Measurements from ENCODE around the gene APOA5. TPM values are rescaled to one million over a fixed set of nuclear protein-coding genes. Genes with fewer than 3 reads are reported as not detected.

The APOA5 gene
- total RNA-seq, 1 experiment from 2014 or later, result not detected

DNA sequence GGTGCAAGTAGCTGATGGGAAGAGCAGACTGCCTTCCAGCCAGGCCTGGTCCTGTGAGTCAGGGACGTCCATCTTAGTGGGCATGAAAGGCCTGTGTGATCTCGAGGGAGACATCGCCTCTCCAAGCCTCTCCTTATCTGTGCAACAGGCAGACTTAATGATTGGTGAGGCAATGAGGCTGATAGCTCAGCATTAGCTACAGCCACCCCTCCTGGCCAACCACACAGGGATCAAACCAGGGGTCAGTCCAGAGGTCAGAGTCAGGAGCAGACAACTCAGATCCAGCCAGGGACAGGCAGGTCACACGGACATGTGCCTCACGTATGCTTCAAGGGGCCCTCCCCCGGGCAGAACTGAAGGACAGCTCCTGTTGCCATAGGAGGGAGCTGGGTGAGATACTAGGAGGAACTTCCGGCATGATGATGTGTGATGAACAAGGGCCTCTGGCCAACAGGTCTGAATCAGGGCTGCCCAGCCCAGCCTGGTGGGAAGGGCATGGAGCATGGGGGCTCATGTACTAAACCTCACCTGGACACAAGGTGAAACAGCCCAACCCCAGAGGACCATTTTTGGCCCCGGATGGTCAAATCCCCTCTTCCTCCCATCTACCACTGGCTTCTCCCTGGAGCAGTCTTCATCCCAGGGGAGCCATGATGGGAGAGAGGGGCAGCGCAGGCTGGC is 35.2 kb upstream of the APOA5 start:
- Mint-ChIP-seq H3K4me3 (ENCODE audit: unreplicated experiment) (no peak overlapping the region), H3K4me1 (ENCODE audit: insufficient read depth, unreplicated experiment) (no peaks in the 10 kb centered on the region), H3K36me3 (ENCODE audit: insufficient read depth, unreplicated experiment) (no peaks in the 10 kb centered on the region), H3K27ac (ENCODE audit: low read depth, unreplicated experiment) (no peak overlapping the region), H3K9me3 (ENCODE audit: unreplicated experiment) (no peaks in the 10 kb centered on the region), H3K27me3 (ENCODE audit: insufficient read depth, unreplicated experiment) (no peaks in the 10 kb centered on the region)
- TF ChIP-seq, protein P1, sequence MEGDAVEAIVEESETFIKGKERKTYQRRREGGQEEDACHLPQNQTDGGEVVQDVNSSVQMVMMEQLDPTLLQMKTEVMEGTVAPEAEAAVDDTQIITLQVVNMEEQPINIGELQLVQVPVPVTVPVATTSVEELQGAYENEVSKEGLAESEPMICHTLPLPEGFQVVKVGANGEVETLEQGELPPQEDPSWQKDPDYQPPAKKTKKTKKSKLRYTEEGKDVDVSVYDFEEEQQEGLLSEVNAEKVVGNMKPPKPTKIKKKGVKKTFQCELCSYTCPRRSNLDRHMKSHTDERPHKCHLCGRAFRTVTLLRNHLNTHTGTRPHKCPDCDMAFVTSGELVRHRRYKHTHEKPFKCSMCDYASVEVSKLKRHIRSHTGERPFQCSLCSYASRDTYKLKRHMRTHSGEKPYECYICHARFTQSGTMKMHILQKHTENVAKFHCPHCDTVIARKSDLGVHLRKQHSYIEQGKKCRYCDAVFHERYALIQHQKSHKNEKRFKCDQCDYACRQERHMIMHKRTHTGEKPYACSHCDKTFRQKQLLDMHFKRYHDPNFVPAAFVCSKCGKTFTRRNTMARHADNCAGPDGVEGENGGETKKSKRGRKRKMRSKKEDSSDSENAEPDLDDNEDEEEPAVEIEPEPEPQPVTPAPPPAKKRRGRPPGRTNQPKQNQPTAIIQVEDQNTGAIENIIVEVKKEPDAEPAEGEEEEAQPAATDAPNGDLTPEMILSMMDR (IDR thresholded peaks at IDR 0.05; ENCODE audit: unreplicated experiment), result no peak
- no peak for DNase-seq (ENCODE audit: unreplicated experiment)
- ChIA-PET CTCF (no interaction called here), POLR2A (no interaction called here)
- BruUV-seq (replicated peaks), result no TSS peak
- intact Hi-C loops (cut with micrococcal nuclease), result no loop called here

DNA sequence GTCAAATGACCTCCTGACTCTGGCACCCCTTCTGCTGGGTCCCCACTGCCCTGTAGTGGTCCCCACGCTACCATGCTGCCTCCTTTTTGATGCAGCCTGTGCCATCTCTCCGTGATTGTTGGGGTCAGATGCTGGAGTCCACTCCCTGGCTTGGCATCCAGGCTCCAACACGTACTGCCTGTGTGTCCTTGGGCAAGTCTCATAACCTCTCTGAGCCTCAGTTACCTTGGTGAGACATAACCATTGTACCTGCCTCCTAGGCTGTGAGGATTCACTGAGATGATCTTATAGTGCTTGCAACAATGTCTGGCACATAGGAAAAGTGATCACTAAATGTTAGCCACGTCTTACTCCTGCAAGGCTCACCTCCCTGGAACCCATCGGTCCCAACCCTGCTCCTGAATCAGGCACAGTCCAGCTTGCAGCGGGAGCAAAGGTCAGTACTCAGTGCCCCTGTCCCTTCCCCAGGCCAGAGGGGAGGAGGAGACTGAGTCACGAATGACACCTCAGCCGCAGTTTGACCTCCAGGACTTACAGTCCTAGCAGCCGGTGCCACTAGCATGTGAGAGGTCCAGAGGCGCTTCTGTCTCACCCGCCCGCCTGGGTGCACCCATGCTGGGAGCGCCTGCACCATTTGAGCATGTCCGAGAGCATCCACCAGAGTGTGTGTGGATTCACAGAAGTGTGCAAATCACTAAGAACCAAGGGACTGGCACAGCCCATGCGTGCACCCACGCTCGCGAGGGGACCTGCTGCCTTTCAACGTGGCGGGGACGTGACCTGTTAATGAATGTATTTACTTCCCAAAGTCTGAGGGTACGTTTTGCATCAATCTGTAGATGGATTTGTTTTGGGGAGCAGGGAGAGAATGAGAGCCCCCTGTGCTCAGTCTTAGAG is 34.4 kb upstream of the APOA5 start:
- no peak for DNase-seq (ENCODE audit: unreplicated experiment)
- Mint-ChIP-seq H3K36me3 (ENCODE audit: insufficient read depth, unreplicated experiment) (no peaks in the 10 kb centered on the region), H3K4me3 (ENCODE audit: unreplicated experiment) (no peak overlapping the region), H3K27me3 (ENCODE audit: insufficient read depth, unreplicated experiment) (no peaks in the 10 kb centered on the region), H3K4me1 (ENCODE audit: insufficient read depth, unreplicated experiment) (no peaks in the 10 kb centered on the region), H3K27ac (ENCODE audit: low read depth, unreplicated experiment) (no peak overlapping the region), H3K9me3 (ENCODE audit: unreplicated experiment) (no peaks in the 10 kb centered on the region)
- TF ChIP-seq, protein P1 (IDR thresholded peaks at IDR 0.05; ENCODE audit: unreplicated experiment), result no peak
- POLR2A ChIA-PET, result no interaction called here
- BruUV-seq (replicated peaks), result no TSS peak
- CTCF ChIA-PET, result no interaction called here
- intact Hi-C loops (cut with micrococcal nuclease), result no loop called here

DNA sequence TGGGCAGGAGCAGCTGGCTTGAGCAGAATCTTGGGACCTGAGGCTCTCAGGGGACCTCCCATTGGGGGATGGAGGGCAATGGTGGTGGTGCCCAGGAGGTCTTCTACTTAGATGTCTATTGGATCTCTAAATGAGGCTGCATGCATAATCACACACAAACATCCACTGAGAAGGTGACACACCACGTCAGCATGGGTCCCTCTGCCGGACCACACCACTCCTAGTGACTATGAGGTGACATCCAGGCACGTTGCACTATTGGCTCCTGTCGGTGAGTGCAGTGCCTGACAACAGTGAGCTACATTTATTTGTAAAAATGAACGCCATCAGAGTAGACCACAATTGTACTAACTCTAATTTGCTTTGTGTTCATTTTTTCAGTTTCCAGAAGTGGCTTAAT is 33.8 kb upstream of the APOA5 start:
- CTCF ChIA-PET, result no interaction called here
- POLR2A ChIA-PET, result no interaction called here
- TF ChIP-seq, protein P1 (IDR thresholded peaks at IDR 0.05; ENCODE audit: unreplicated experiment), result no peak
- Mint-ChIP-seq H3K27me3 (ENCODE audit: insufficient read depth, unreplicated experiment) (no peaks in the 10 kb centered on the region), H3K27ac (ENCODE audit: low read depth, unreplicated experiment) (no peak overlapping the region), H3K4me3 (ENCODE audit: unreplicated experiment) (no peak overlapping the region), H3K9me3 (ENCODE audit: unreplicated experiment) (no peaks in the 10 kb centered on the region), H3K36me3 (ENCODE audit: insufficient read depth, unreplicated experiment) (no peaks in the 10 kb centered on the region), H3K4me1 (ENCODE audit: insufficient read depth, unreplicated experiment) (no peaks in the 10 kb centered on the region)
- no TSS peak for BruUV-seq (replicated peaks)
- DNase-seq (ENCODE audit: unreplicated experiment), result no peak
- intact Hi-C loops (cut with micrococcal nuclease), result no loop called here

DNA sequence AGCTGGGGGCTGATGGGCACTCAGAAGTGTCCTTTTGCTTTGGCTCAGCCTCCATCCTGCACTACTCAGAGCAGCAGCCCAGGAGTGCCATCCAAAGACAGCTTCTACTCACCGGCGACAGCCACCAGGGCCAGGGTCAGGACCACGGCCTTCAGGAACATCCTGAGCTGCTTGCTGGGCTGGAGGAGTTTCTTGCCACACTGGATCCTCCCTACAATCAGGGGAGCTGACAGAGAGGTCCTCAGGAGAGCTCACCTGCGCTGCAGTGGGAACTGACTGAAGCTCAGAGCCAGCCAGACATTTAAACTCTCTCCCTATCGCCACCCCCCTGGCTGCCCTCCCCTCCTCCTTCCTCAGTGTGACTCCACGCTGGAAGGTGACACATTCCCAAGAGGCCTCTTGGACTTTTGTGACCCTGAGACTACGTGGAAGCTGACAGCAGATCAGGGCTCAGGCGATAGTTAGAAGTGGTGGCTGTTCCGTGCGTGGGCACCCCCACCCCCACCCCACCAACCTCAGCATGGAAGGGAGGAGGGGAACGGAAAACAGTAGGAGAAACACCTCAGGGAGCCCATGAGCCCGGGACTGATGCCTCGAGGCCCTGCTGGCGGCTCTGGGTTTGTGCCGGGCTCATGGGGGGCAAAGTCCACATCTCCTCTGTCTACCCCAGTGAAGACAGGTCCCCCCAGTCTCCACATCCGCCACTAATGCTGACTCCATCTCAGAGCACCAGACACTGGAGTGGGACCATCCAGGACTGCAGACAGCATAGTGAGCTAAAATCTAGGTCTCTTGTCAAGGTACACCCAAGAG is 31.6 kb upstream of the APOA5 start, which contains the start of gene APOA4:
APOA4 (minus strand) TSS at position 274 of the 813 bp plus-strand sequence; CDS start at position 161, 113 bp downstream.
- ChIA-PET CTCF (interaction anchor here (0.6 to 1.1 kb wide), 2 partner anchors 32 to 272 kb away, joined by 3 to 4 read pairs; partner anchors contain the start of gene APOA5), POLR2A (no interaction called here)
- Mint-ChIP-seq H3K27me3 (ENCODE audit: insufficient read depth, unreplicated experiment) (no peaks in the 10 kb centered on the region), H3K4me1 (ENCODE audit: insufficient read depth, unreplicated experiment) (no peaks in the 10 kb centered on the region), H3K27ac (ENCODE audit: low read depth, unreplicated experiment) (no peak within 1 kb of the TSS), H3K9me3 (ENCODE audit: unreplicated experiment) (no peaks in the 10 kb centered on the region), H3K4me3 (ENCODE audit: unreplicated experiment) (no peak within 1 kb of the TSS), H3K36me3 (ENCODE audit: insufficient read depth, unreplicated experiment) (no peaks in the 10 kb centered on the region)
- TF ChIP-seq, protein P1 (IDR thresholded peaks at IDR 0.05; ENCODE audit: unreplicated experiment), result no peak
- no TSS peak for BruUV-seq (replicated peaks)
- intact Hi-C loops (cut with micrococcal nuclease), result no loop called here
- no peak for DNase-seq (ENCODE audit: unreplicated experiment)

Data from MCF 10A (cell line).